Hippocampal formation (tissue), 2 donors: ENCODE measurements around the gene TGM1.

Source experiments
- DNase-seq, 2 donors: peaks; one replicate each; lab custom pipeline; 2025; lab: John Stamatoyannopoulos, UW

The TGM1 gene

GRCh38 chr14:24271134-24271833, 8.3 kb upstream of the TGM1 start, which contains the start of gene RABGGTA:
Gene RABGGTA (minus strand): TSS chr14:24271597. CDS start chr14:24271115, 482 bp downstream.
- peak; percentile 79 to 86 for DNase-seq

- no peak for DNase-seq
Observed at GRCh38 chr14:24270537-24271133, 7.7 kb upstream of the TGM1 start.

GRCh38 chr14:24269910-24270536, 7.0 kb upstream of the TGM1 start:
- DNase-seq, result no peak

- DNase-seq, result no peak
Observed at GRCh38 chr14:24269368-24269767, 6.4 kb upstream of the TGM1 start.

- no peak for DNase-seq
Observed at GRCh38 chr14:24268225-24268624, 5.2 kb upstream of the TGM1 start.

GRCh38 chr14:24267516-24267915, 4.5 kb upstream of the TGM1 start:
- DNase-seq, result no peak

GRCh38 chr14:24266344-24267244, 3.6 kb upstream of the TGM1 start:
- no peak for DNase-seq

GRCh38 chr14:24264298-24264697, 1.3 kb upstream of the TGM1 start:
- DNase-seq, result no peak

- no peak for DNase-seq
Observed at GRCh38 chr14:24263848-24264247, 871 bp upstream of the TGM1 start.

GRCh38 chr14:24261969-24262327, 1.0 kb downstream of the TGM1 start:
- no peak for DNase-seq

- no peak for DNase-seq
Observed at GRCh38 chr14:24261256-24261968, 1.6 kb downstream of the TGM1 start.

GRCh38 chr14:24260780-24261157, 2.2 kb downstream of the TGM1 start:
- DNase-seq, result no peak

GRCh38 chr14:24260026-24260779, 2.8 kb downstream of the TGM1 start:
- no peak for DNase-seq

- DNase-seq, result no peak
Observed at GRCh38 chr14:24259282-24260025, 3.5 kb downstream of the TGM1 start.

- no peak for DNase-seq
Observed at GRCh38 chr14:24258548-24259265, 4.3 kb downstream of the TGM1 start.

- DNase-seq, result no peak
Observed at GRCh38 chr14:24258119-24258518, 4.9 kb downstream of the TGM1 start.

- DNase-seq, result no peak
Observed at GRCh38 chr14:24256960-24257359, 6.0 kb downstream of the TGM1 start.

- no peak for DNase-seq
Observed at GRCh38 chr14:24255931-24256711, 6.9 kb downstream of the TGM1 start.

- DNase-seq, result no peak
Observed at GRCh38 chr14:24255438-24255837, 7.5 kb downstream of the TGM1 start.
